CD14-positive monocyte (primary cell): ENCODE measurements around the gene NUTM2A. TPM values are rescaled to one million over a fixed set of nuclear protein-coding genes. Genes with fewer than 3 reads are reported as not detected.
"Not testable (repeated sequence)": the region's sequence is repeated elsewhere in the genome, so short reads cannot be mapped to it uniquely, and the experiment has no call there.

ENCODE experiments used
- DNase-seq, 3 donors: peaks; one replicate each; pipeline ENCODE4 v3.0.0-alpha.2; 2011 to 2022
- H2AFZ ChIP-seq: 2 replicates; pipeline ENCODE4 v1.6.0; 2012; ENCODE audit warnings: mild to moderate bottlenecking, low read depth, low read length, inconsistent platforms; ENCODE audit not compliant: insufficient read depth, poor library complexity, severe bottlenecking
- H3K27ac ChIP-seq, 2 donors: 1 replicate in 1 of 2; 2 replicates in 1 of 2; pipeline ENCODE4 v1.5.1; 2012 to 2013; ENCODE audit warnings: low read length in 2 of 2, control low read depth in 1 of 2, inconsistent platforms in 1 of 2, low read depth in 1 of 2, mild to moderate bottlenecking in 1 of 2
- H3K27me3 ChIP-seq, 2 donors: one replicate each; pipeline versions ENCODE4 v1.6.0 to v1.6.1; 2011 to 2013; ENCODE audit warnings: low read length in 2 of 2; ENCODE audit not compliant: control insufficient read depth in 2 of 2, insufficient read depth in 2 of 2
- H3K36me3 ChIP-seq, 2 donors: replicated peaks in 1 of 2; 1 replicate in 1 of 2; 2 replicates in 1 of 2; pipeline versions ENCODE4 v1.5.1 to v1.6.1; 2012 to 2013; ENCODE audit warnings: low read length in 2 of 2, control low read depth in 1 of 2, inconsistent platforms in 1 of 2, mild to moderate bottlenecking in 1 of 2; ENCODE audit not compliant: insufficient read depth in 2 of 2, control insufficient read depth in 1 of 2
- H3K4me1 ChIP-seq, 2 donors: 1 replicate in 1 of 2; 2 replicates in 1 of 2; pipeline versions ENCODE4 v1.5.1 to v1.6.1; 2012 to 2013; ENCODE audit warnings: low read length in 2 of 2, control low read depth in 1 of 2, inconsistent platforms in 1 of 2, mild to moderate bottlenecking in 1 of 2, moderate library complexity in 1 of 2; ENCODE audit not compliant: insufficient read depth in 2 of 2, control insufficient read depth in 1 of 2
- H3K4me2 ChIP-seq: replicated peaks from 2 replicates; pipeline ENCODE3; 2012; ENCODE audit warnings: low read length, moderate library complexity, mild to moderate bottlenecking; ENCODE audit not compliant: poor library complexity, severe bottlenecking; ENCODE audit errors: extremely low read depth
- H3K4me3 ChIP-seq, 3 experiments: fragments of 200-600 bp in 1 of 3; sonication (generic) in 1 of 3; replicated peaks in 1 of 3; 1 replicate in 2 of 3; 2 replicates in 1 of 3; pipeline ENCODE4 v1.5.1; 2011 to 2013; ENCODE audit warnings: low read length in 3 of 3, mild to moderate bottlenecking in 3 of 3, control low read depth in 2 of 3, low read depth in 2 of 3, inconsistent platforms in 1 of 3, moderate library complexity in 1 of 3
- H3K79me2 ChIP-seq: 2 replicates; pipeline ENCODE4 v1.6.0; 2012; ENCODE audit warnings: mild to moderate bottlenecking, control low read depth, inconsistent platforms, low read length, moderate library complexity; ENCODE audit not compliant: insufficient read depth
- H3K9ac ChIP-seq: 2 replicates; pipeline ENCODE4 v1.6.0; 2017; ENCODE audit warnings: low read length, mild to moderate bottlenecking; ENCODE audit not compliant: insufficient read depth, poor library complexity, severe bottlenecking
- H3K9me3 ChIP-seq, 2 donors: replicated peaks in 1 of 2; 1 replicate in 1 of 2; 2 replicates in 1 of 2; pipeline versions ENCODE4 v1.5.1 to v1.6.1; 2012 to 2013; ENCODE audit warnings: low read length in 2 of 2, control low read depth in 1 of 2; ENCODE audit not compliant: control insufficient read depth in 1 of 2, insufficient read depth in 1 of 2
- H4K20me1 ChIP-seq: 2 replicates; pipeline ENCODE4 v1.6.0; 2012; ENCODE audit warnings: mild to moderate bottlenecking, low read length, control low read depth, moderate library complexity; ENCODE audit not compliant: insufficient read depth
- H3K27ac Mint-ChIP-seq, 7 donors: one replicate each; pipeline ENCODE4 v1.8.0; 2020; ENCODE audit warnings: mild to moderate bottlenecking in 7 of 7, mixed read lengths in 7 of 7, moderate library complexity in 6 of 7, inconsistent platforms in 2 of 7
- H3K27me3 Mint-ChIP-seq, 3 donors: one replicate each; pipeline ENCODE4 v1.8.0; 2021 to 2022; ENCODE audit warnings: low read depth in 3 of 3, mild to moderate bottlenecking in 3 of 3, mixed read lengths in 3 of 3, moderate library complexity in 3 of 3, inconsistent platforms in 1 of 3
- H3K36me3 Mint-ChIP-seq, 2 donors: one replicate each; pipeline ENCODE4 v1.8.0; 2020; ENCODE audit warnings: mixed read lengths in 2 of 2, inconsistent platforms in 1 of 2, mild to moderate bottlenecking in 1 of 2
- H3K4me1 Mint-ChIP-seq: one replicate; pipeline ENCODE4 v1.8.0; 2020; ENCODE audit warnings: mild to moderate bottlenecking, mixed read lengths
- H3K4me3 Mint-ChIP-seq, 2 donors: one replicate each; pipeline ENCODE4 v1.8.0; 2020; ENCODE audit warnings: mild to moderate bottlenecking in 2 of 2, mixed read lengths in 2 of 2, moderate library complexity in 1 of 2
- H3K9me3 Mint-ChIP-seq, 7 donors: one replicate each; pipeline ENCODE4 v1.8.0; 2020 to 2022; ENCODE audit warnings: mixed read lengths in 7 of 7, mild to moderate bottlenecking in 6 of 7, moderate library complexity in 6 of 7, inconsistent platforms in 2 of 7
- WGBS: methylation state at CpG from one replicate; pipeline ENCODE4 v1.1.5; 2013; ENCODE audit warnings: missing lambda C conversion rate; ENCODE audit not compliant: insufficient coverage; 5-methylcytosine and 5-hydroxymethylcytosine counted together
- intact Hi-C, 2 donors: fragments of 100-400 bp; cut with micrococcal nuclease; formaldehyde crosslinking; loops; one replicate each; pipeline versions ENCODE4 v1.15.0 to v1.15.1; 2023
- polyA plus RNA-seq, 3 donors: library from polyadenylated mRNA; depleted of rRNA in 1 of 3; unstranded in 2 of 3; stranded (reverse) in 1 of 3; fragments of 300-500 nt in 2 of 3; fragments of >200 nt in 1 of 3; fragmentation: Illumina TruSeq in 2 of 3; gene quantifications; 1 replicate in 2 of 3; 2 replicates in 1 of 3; pipeline ENCODE4 v1.2.3, GENCODE V29; 2012 to 2021

The NUTM2A gene
- polyA plus RNA-seq, 3 donors, result 0.08 to 0.83 TPM; not detected in 1

DNA sequence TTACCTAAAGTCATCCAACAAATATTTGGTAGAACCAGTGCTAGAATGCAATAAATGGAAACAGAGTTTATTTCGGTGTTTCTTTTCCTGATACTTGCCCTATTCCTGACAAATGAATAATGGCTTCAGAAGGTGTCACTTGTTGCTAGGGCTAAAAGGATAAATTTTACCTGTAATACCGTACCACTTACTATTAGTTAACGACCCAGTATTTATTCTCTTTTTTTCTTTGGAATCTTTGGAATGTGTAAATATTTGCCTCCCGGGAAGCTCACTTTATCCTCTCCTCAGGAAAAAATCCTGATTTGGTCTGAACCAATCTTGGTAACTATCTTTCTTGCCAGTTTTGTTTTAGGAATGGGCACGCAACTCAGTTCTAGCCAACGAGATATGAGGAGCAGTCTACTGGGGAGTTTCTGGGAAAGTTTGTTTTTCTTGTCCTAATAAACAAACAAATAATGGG is 14.1 kb downstream of the NUTM2A start:
- H3K27me3 ChIP-seq, H3K4me2 ChIP-seq, H3K9me3 ChIP-seq, H3K4me1 ChIP-seq, H4K20me1 ChIP-seq, H3K36me3 ChIP-seq, H3K9ac ChIP-seq, H3K79me2 ChIP-seq, intact Hi-C loops, H3K27me3 Mint-ChIP-seq, H3K4me3 ChIP-seq, H3K27ac ChIP-seq, H3K27ac Mint-ChIP-seq, H3K4me3 Mint-ChIP-seq, DNase-seq, H2AFZ ChIP-seq, H3K9me3 Mint-ChIP-seq, H3K4me1 Mint-ChIP-seq: not testable (repeated sequence)
- peaks cover 6 to 11% of the 10 kb centered on the region in 2 donors for H3K36me3 Mint-ChIP-seq
- no CpG with 5 or more reads among the region's 6 CpGs for WGBS

DNA sequence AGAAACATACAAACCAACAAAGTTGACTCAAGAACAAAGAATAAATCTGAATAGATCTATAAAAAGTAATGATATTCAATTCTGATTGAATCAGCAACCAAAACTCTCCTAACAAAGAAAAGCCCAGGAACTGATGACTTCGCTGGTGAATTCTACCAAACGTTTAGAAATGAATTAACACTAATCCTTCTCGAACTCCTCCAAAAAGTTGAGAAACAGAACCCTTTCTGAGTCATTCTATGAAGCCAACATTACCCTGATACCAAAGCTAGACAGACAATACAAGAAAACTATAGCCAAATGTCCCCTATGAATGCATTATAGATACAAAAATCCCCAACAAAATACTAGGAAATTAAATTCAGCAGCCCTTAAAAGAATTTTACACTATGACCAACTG is 16.9 kb downstream of the NUTM2A start:
- H3K4me1 Mint-ChIP-seq, H3K27me3 Mint-ChIP-seq, H3K79me2 ChIP-seq, H3K27me3 ChIP-seq, H3K9me3 Mint-ChIP-seq, H3K4me2 ChIP-seq, H3K4me3 Mint-ChIP-seq, intact Hi-C loops, DNase-seq, H2AFZ ChIP-seq, H3K9me3 ChIP-seq, H3K4me1 ChIP-seq, H3K9ac ChIP-seq, H4K20me1 ChIP-seq, H3K36me3 ChIP-seq, H3K27ac ChIP-seq, H3K4me3 ChIP-seq, H3K27ac Mint-ChIP-seq: not testable (repeated sequence)
- no CpG with 5 or more reads among the region's 3 CpGs for WGBS
- peaks cover 11 to 14% of the 10 kb centered on the region in 2 donors for H3K36me3 Mint-ChIP-seq

DNA sequence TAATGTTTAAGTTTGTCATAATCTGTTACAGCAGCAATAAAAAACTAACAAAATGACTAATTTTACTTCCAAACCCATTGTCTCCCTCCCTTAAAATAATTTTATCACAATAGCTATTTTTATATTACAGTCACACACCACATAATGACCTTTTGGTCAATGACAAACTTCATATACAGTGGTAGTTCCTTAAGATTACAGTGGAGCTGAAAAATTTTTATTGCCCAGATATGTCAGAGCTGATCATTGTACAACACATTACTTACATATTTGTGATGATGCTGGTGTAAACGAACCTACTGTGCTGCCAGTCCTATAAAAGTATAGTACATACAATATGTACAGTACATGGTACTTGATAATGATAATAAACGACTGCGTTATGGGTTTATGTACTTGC is 22.1 kb downstream of the NUTM2A start:
- H3K4me3 ChIP-seq, intact Hi-C loops, H3K9me3 Mint-ChIP-seq, DNase-seq, H3K36me3 ChIP-seq, H3K27me3 ChIP-seq, H3K4me1 Mint-ChIP-seq, H3K36me3 Mint-ChIP-seq, H3K27ac Mint-ChIP-seq, H2AFZ ChIP-seq, H3K4me1 ChIP-seq, H4K20me1 ChIP-seq, H3K27ac ChIP-seq, H3K9me3 ChIP-seq, H3K9ac ChIP-seq, H3K79me2 ChIP-seq, H3K4me3 Mint-ChIP-seq, H3K4me2 ChIP-seq, H3K27me3 Mint-ChIP-seq: not testable (repeated sequence)
- no CpG with 5 or more reads among the region's 3 CpGs for WGBS

DNA sequence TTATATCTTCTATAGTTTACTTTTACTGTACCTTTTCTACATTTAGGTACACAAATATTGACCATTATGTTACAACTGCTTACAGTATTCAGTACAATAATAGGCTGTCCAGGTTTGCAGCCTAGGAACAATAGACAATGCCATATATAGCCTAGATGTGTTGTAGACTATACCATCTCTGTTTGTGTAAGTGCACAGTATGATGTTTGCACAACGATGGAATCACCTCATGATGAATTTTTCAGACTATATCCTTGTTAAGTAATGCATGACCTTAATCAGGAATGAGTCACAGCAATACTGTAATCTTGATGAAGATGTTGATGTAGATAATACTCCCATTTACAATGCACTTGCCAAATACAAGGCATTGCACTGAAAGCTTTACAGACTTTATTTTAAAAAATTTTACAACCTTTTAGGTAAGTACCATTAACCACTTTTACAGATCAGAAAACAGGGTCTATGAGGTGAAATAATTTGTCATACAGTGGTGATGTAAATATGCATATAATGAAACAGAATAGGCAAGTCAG is 23.6 kb downstream of the NUTM2A start:
- H3K79me2 ChIP-seq, H3K36me3 ChIP-seq, H4K20me1 ChIP-seq, H3K4me3 Mint-ChIP-seq, H3K9ac ChIP-seq, H3K27ac Mint-ChIP-seq, H3K27me3 Mint-ChIP-seq, H3K36me3 Mint-ChIP-seq, intact Hi-C loops, H3K9me3 ChIP-seq, H2AFZ ChIP-seq, H3K9me3 Mint-ChIP-seq, DNase-seq, H3K4me1 Mint-ChIP-seq, H3K4me3 ChIP-seq, H3K4me1 ChIP-seq, H3K4me2 ChIP-seq, H3K27ac ChIP-seq, H3K27me3 ChIP-seq: not testable (repeated sequence)
- no CpG with 5 or more reads among the region's 1 CpG for WGBS
